Activated naive CD4-positive, alpha-beta T cell treated with anti-CD3 and anti-CD28 coated beads, Interleukin-2, amount 50 U/mL, for 72 hours (primary cell): ENCODE data around the gene ST6GALNAC3. TPM values are rescaled to one million over a fixed set of nuclear protein-coding genes. Genes with fewer than 3 reads are reported as not detected.

Experiments
- ATAC-seq, 2 donors: fragments of 150-1000 bp; cut with Tn5 transposase; 2 replicates each; pipeline ENCODE4 v1.10.0; 2021; ENCODE audit warnings: mild to moderate bottlenecking in 2 of 2, moderate library complexity in 2 of 2
- DNase-seq, 2 donors: peaks; one replicate each; pipeline ENCODE4 v3.0.0; 2021 to 2022; ENCODE audit warnings: low spot score in 2 of 2
- H3K27ac Mint-ChIP-seq, 2 donors: one replicate each; pipeline ENCODE4 v1.8.0; 2022; ENCODE audit warnings: mild to moderate bottlenecking in 2 of 2, mixed read lengths in 2 of 2
- H3K36me3 Mint-ChIP-seq, 2 donors: one replicate each; pipeline ENCODE4 v1.8.0; 2022; ENCODE audit warnings: mixed read lengths in 2 of 2
- H3K9me3 Mint-ChIP-seq, 2 donors: one replicate each; pipeline ENCODE4 v1.8.0; 2022; ENCODE audit warnings: mixed read lengths in 2 of 2
- total RNA-seq, 2 donors: library from RNA; stranded (reverse); gene quantifications; one replicate each; pipeline ENCODE4 v1.2.3, GENCODE V29; 2022

Gene ST6GALNAC3
- total RNA-seq, 2 donors from 2014 or later = 1.4 to 3.8 TPM

- no peak overlapping the region for H3K27ac Mint-ChIP-seq
- DNase-seq (no peak), ATAC-seq (peak; percentile 24 to 71)
- H3K36me3 Mint-ChIP-seq = peaks cover 0 to 8% of the 10 kb centered on the region in 2 donors
- peaks cover 0 to 17% of the 10 kb centered on the region in 2 donors for H3K9me3 Mint-ChIP-seq
These were observed 185.7 kb downstream of the ST6GALNAC3 start for GRCh38 chr1:76260279-76260678.

DNA sequence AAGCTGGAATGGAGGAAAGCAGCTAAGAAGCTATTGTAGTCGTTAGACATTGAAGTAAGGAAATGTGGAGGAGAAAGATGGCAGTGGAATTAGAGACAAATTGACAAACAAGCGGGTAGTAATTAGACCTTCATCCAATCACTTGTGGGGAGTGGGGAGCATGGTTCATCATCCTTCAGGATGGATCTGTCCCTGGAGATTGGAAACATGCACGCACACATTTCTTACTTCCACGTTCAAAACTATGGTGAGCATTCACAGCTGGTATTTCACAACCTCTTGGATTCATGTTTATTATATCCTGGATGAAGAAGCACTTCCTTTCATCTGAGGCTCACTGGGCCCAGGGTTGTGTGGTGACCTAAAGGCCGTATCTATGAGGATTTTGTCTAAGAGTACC is 188.1 kb downstream of the ST6GALNAC3 start:
- no peak for DNase-seq
- H3K27ac Mint-ChIP-seq = no peak overlapping the region

GRCh38 chr1:76264642-76265041 is 190.1 kb downstream of the ST6GALNAC3 start:
- DNase-seq = no peak
- Mint-ChIP-seq H3K36me3 (peaks cover 0 to 14% of the 10 kb centered on the region in 2 donors), H3K27ac (no peak overlapping the region), H3K9me3 (peaks cover 0 to 18% of the 10 kb centered on the region in 2 donors)
- ATAC-seq = no peak

More for the DNA sequence above, 188.1 kb downstream of the ST6GALNAC3 start:
- peaks cover 0 to 18% of the 10 kb centered on the region in 2 donors for H3K9me3 Mint-ChIP-seq
- no peak for ATAC-seq
- H3K36me3 Mint-ChIP-seq = peaks cover 0 to 14% of the 10 kb centered on the region in 2 donors

GRCh38 chr1:76266762-76267161 is 192.2 kb downstream of the ST6GALNAC3 start:
- Mint-ChIP-seq H3K36me3 (peaks cover 0 to 14% of the 10 kb centered on the region in 2 donors), H3K27ac (peak overlapping the region; percentile 64 to 94), H3K9me3 (peaks cover 0 to 18% of the 10 kb centered on the region in 2 donors)
- no peak for ATAC-seq
- DNase-seq = no peak

DNA sequence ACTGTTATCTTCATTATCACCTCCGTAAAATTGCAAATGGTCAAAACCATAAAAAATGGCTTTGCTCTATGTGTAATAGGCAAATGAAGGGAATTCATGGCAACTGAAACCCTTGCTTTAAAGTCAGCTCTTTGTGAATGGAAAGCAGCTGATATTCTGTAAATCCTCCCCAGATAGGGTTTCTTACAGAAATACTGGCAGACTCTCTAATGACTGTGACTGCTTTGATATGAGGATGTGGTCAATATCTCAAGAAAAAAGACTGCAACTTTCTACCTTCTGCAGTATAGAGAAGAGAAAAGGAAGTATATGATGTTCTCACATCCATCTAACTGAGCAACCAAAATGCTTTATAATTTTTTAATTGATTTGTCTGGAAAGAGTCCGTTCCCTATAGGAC is 193.1 kb downstream of the ST6GALNAC3 start:
- ATAC-seq = peak; percentile 67 to 81
- Mint-ChIP-seq H3K36me3 (peaks cover 0 to 19% of the 10 kb centered on the region in 2 donors), H3K27ac (peak overlapping the region; percentile 64 to 94), H3K9me3 (peaks cover 0 to 15% of the 10 kb centered on the region in 2 donors)
- DNase-seq = no peak

DNA sequence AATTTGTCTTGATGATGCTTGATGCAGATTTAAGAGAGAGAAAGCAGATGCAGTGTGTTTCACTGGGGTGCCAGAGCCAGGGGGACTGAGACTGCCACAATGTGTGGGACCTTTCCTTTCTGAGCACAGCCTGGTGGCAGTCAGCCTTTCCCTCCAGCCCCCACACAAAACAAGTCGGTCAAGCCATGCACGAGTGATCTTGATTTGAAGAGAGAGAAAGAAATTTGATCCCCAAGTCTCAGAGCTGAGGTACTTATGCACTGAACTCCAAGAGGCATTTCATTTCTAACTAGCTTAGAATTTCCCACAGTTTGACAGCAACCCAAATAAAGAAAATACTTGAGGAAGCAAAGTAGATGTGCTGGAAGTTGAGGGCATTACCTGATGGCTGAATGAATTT is 193.8 kb downstream of the ST6GALNAC3 start:
- DNase-seq (no peak), ATAC-seq (no peak)
- Mint-ChIP-seq H3K9me3 (peaks cover 0 to 15% of the 10 kb centered on the region in 2 donors), H3K27ac (peak overlapping the region; percentile 76 to 94), H3K36me3 (peaks cover 0 to 20% of the 10 kb centered on the region in 2 donors)

- Mint-ChIP-seq H3K9me3 (peaks cover 0 to 8% of the 10 kb centered on the region in 2 donors), H3K27ac (peak overlapping the region; percentile 33 to 76), H3K36me3 (peaks cover 0 to 13% of the 10 kb centered on the region in 2 donors)
- no peak for DNase-seq
- peak; percentile 58 to 61 for ATAC-seq
These were observed 194.6 kb downstream of the ST6GALNAC3 start for GRCh38 chr1:76269155-76269554.

DNA sequence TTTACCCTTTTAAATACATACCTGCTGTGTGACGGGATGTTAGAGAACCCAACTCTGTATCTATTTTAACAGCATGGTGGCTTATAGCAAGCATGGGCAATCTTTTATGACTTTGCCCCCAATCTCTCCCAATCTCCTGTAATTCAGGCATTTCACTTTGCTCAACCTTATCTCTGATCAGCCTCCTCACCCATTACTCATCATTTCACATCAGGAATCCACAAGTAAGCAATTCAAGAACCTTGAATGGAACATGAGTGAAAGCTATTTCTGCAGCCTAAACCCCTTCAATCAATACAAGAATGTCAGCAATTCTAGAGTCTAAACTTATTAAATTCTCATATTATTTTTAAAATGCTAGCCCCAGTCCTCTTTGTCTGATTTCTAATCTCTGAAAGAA is 199.8 kb downstream of the ST6GALNAC3 start:
- DNase-seq (no peak), ATAC-seq (no peak)
- H3K9me3 Mint-ChIP-seq = peaks cover 0 to 4% of the 10 kb centered on the region in 2 donors
- H3K27ac Mint-ChIP-seq = no peak overlapping the region
- peaks cover 0 to 7% of the 10 kb centered on the region in 2 donors for H3K36me3 Mint-ChIP-seq

GRCh38 chr1:76274718-76275117 is 200.2 kb downstream of the ST6GALNAC3 start:
- ATAC-seq = no peak
- Mint-ChIP-seq H3K9me3 (peaks cover 0 to 4% of the 10 kb centered on the region in 2 donors), H3K27ac (no peak overlapping the region), H3K36me3 (peaks cover 0 to 7% of the 10 kb centered on the region in 2 donors)
- DNase-seq = no peak

DNA sequence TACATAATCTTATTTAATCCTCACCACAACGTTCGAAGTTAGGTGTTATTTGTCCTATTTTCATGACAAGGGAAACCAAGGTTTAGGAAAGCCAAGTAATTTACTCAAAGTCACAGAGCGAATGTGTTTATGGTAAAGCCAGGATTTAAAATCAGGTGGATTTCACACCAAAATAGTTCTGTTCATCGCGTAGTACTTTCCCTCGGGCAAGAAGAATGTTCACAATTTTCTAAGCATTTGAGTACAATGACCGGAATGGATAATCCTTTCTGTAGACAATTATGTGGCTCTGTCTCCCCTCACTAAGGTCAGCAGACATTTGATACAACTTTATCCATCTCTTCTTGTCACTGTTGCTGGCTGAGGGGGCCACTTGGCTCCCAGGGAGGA is 204.2 kb downstream of the ST6GALNAC3 start:
- no peak for ATAC-seq
- Mint-ChIP-seq H3K36me3 (no peaks in the 10 kb centered on the region), H3K27ac (no peak overlapping the region), H3K9me3 (peaks cover 0 to 4% of the 10 kb centered on the region in 2 donors)
- DNase-seq = no peak

DNA sequence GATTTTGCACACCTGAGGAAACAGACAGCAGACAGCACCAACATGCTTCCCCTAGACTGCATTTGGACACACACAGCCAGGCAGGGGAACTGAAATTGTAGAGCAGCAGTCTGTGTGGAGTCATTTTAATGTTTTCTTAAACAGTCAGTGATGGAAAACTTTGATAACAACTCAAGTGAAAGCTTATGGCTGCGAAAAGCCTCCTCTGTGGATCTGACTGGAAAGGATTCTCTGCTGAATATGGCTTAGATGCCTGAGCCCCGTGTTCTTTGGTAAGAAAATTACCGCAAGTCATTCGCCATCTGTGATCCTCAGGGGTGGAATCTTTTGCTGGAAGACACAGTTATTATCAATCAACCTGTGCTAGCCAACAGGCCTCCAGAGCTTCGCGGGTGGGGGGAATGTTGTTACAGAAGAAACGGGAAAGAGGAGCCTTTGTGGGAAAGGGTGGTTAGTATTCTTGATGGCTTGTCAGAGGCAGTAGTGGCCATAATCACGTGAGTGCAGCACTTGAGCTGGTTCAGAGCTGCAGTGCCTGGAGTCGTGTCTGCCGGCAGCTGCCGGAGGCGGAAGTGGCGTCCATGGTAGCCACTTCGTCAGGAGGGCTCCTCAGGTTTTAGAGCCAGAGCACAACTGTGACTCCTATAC is 204.7 kb downstream of the ST6GALNAC3 start:
- H3K27ac Mint-ChIP-seq = no peak overlapping the region
- H3K36me3 Mint-ChIP-seq = no peaks in the 10 kb centered on the region
- H3K9me3 Mint-ChIP-seq = peaks cover 0 to 4% of the 10 kb centered on the region in 2 donors
- no peak for ATAC-seq
- no peak for DNase-seq

DNA sequence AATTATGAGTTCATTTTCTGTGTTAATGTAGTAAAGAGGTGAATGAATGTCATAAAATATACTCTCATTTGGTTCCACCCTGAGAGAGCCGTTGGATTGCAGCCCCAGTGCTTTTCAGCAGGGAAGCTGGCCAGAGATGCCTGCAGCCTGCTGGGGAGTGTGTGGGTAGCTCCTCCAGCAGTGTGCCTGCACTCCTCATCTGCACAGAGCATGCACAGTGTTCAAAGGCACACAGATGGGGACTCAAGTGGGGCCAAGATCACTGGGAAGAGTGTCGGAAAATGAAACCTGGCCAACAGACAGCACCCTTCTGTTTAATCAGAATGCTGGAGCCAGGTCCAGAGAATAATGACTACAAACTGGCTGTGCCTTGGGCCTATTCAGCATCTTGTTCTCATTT is 206.8 kb downstream of the ST6GALNAC3 start:
- ATAC-seq = no peak
- peaks cover 1% of the 10 kb centered on the region in 2 donors for H3K36me3 Mint-ChIP-seq
- no peak for DNase-seq
- H3K27ac Mint-ChIP-seq = no peak overlapping the region
- peaks cover 0 to 4% of the 10 kb centered on the region in 2 donors for H3K9me3 Mint-ChIP-seq

DNA sequence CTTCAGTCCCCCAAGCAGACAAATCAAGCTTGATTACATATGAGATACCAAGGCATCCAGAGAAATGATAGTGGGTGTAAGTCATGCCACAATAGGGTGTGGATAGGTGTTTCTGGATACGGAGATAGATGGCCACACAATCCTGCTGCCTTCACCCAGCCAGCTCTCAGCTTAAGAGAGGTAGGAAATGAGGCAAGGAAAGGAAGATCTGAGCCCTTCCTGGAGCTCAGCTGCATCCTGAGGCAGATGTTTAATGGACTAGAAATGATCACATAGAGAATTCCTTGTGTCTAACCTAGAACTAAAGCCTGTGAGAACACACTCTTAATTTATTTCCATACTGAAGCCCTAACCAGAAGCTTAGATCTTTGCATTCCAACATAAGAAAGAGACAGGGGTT is 210.3 kb downstream of the ST6GALNAC3 start:
- H3K27ac Mint-ChIP-seq = peak overlapping the region; percentile 14 to 32
- DNase-seq (no peak), ATAC-seq (no peak)
- peaks cover 0 to 4% of the 10 kb centered on the region in 2 donors for H3K9me3 Mint-ChIP-seq
- H3K36me3 Mint-ChIP-seq = peaks cover 7 to 15% of the 10 kb centered on the region in 2 donors

GRCh38 chr1:76285578-76286135 is 211.1 kb downstream of the ST6GALNAC3 start:
- ATAC-seq (no peak), DNase-seq (no peak)
- peaks cover 7 to 18% of the 10 kb centered on the region in 2 donors for H3K36me3 Mint-ChIP-seq
- peak overlapping the region; percentile 2 to 14 for H3K27ac Mint-ChIP-seq
- H3K9me3 Mint-ChIP-seq = peaks cover 0 to 4% of the 10 kb centered on the region in 2 donors

- Mint-ChIP-seq H3K36me3 (peaks cover 7 to 22% of the 10 kb centered on the region in 2 donors), H3K27ac (peak overlapping the region in 1 of 2 donors; percentile 92), H3K9me3 (peaks cover 0 to 4% of the 10 kb centered on the region in 2 donors)
- ATAC-seq (peak; percentile 37 to 52), DNase-seq (no peak)
These were observed 213.4 kb downstream of the ST6GALNAC3 start for GRCh38 chr1:76287917-76288316.

- Mint-ChIP-seq H3K27ac (peak overlapping the region; percentile 28 to 98), H3K9me3 (no peaks in the 10 kb centered on the region), H3K36me3 (peaks cover 7 to 22% of the 10 kb centered on the region in 2 donors)
- DNase-seq = no peak
- ATAC-seq = peak; percentile 45 to 63
These were observed 214.4 kb downstream of the ST6GALNAC3 start for GRCh38 chr1:76288758-76289483.

GRCh38 chr1:76289692-76290091 is 215.1 kb downstream of the ST6GALNAC3 start:
- Mint-ChIP-seq H3K27ac (peak overlapping the region; percentile 28 to 98), H3K9me3 (no peaks in the 10 kb centered on the region), H3K36me3 (peaks cover 7 to 22% of the 10 kb centered on the region in 2 donors)
- peak in 1 of 2 donors; percentile 49 for DNase-seq
- ATAC-seq = peak; percentile 58 to 59
